H1 (cell line): ENCODE measurements around the gene STX11. TPM values are rescaled to one million over a fixed set of nuclear protein-coding genes. Genes with fewer than 3 reads are reported as not detected.

Source experiments
- CTCF ChIA-PET: fragments of 300-600 bp; sonication (Branson Sonifier 250); formaldehyde crosslinking; loops from one replicate; lab custom pipeline; 2021; ENCODE audit not compliant: partially characterized antibody; lab: Charles Lee
- POLR2A ChIA-PET: fragments of 300-600 bp; sonication (Branson Sonifier 250); formaldehyde crosslinking; loops from one replicate; lab custom pipeline; 2021; ENCODE audit warnings: inconsistent platforms; ENCODE audit not compliant: partially characterized antibody; lab: Charles Lee
- DNase-seq, 2 experiments: peaks; one replicate each; pipeline versions ENCODE4 v3.0.0 to v3.0.0-alpha.2; 2010 to 2022; ENCODE audit warnings: low spot score in 2 of 2, low read depth in 1 of 2, mixed read lengths in 1 of 2
- FAIRE-seq: peaks from 2 replicates; lab custom pipeline; 2011; peaks lifted over from hg19 to GRCh38; lab: Jason Lieb, UNC
- H2AFZ ChIP-seq: 2 replicates; pipeline ENCODE4 v1.8.1; 2012; ENCODE audit warnings: low read length, inconsistent platforms
- H2AK5ac ChIP-seq: 2 replicates; pipeline ENCODE4 v1.6.1; 2013; ENCODE audit warnings: low read depth, low read length
- H2BK120ac ChIP-seq: replicated peaks from 2 replicates; pipeline ENCODE3; 2013; ENCODE audit warnings: low read depth, low read length, inconsistent platforms
- H2BK12ac ChIP-seq: 2 replicates; pipeline ENCODE4 v1.6.1; 2013; ENCODE audit warnings: low read depth, low read length
- H2BK15ac ChIP-seq: 2 replicates; pipeline ENCODE4 v1.6.1; 2013; ENCODE audit warnings: low read length
- H2BK20ac ChIP-seq: 2 replicates; pipeline ENCODE4 v1.6.1; 2013; ENCODE audit warnings: low read length
- H2BK5ac ChIP-seq: 2 replicates; pipeline ENCODE4 v1.6.1; 2013; ENCODE audit warnings: low read depth, low read length
- H3K14ac ChIP-seq: 2 replicates; pipeline ENCODE4 v1.6.1; 2013; ENCODE audit warnings: inconsistent platforms; ENCODE audit not compliant: insufficient read length
- H3K18ac ChIP-seq: 2 replicates; pipeline ENCODE4 v1.6.1; 2013; ENCODE audit warnings: low read length; ENCODE audit errors: extremely low read depth
- H3K23ac ChIP-seq: 2 replicates; pipeline ENCODE4 v1.6.1; 2013; ENCODE audit warnings: inconsistent platforms; ENCODE audit not compliant: insufficient read length
- H3K23me2 ChIP-seq: 2 replicates; pipeline ENCODE4 v1.6.1; 2013; ENCODE audit warnings: low read depth, low read length
- H3K27ac ChIP-seq: 2 replicates; pipeline ENCODE4 v1.6.1; 2011; ENCODE audit warnings: low read depth, low read length, inconsistent platforms
- H3K27me3 ChIP-seq, 4 experiments: replicated peaks in 1 of 4; 1 replicate in 1 of 4; 2 replicates in 3 of 4; pipeline versions ENCODE4 v1.6.1 to v1.8.1; 2011 to 2013; ENCODE audit warnings: low read length in 3 of 4, mild to moderate bottlenecking in 3 of 4, inconsistent platforms in 2 of 4, mixed read lengths in 2 of 4, moderate library complexity in 1 of 4; ENCODE audit not compliant: control insufficient read depth in 3 of 4, insufficient read depth in 3 of 4; ENCODE audit errors: extremely low read depth in 1 of 4
- H3K36me3 ChIP-seq, 4 experiments: 2 replicates each; pipeline versions ENCODE4 v1.6.1 to v1.8.1; 2011 to 2013; ENCODE audit warnings: mild to moderate bottlenecking in 4 of 4, low read length in 3 of 4, moderate library complexity in 2 of 4, control low read depth in 1 of 4, inconsistent platforms in 1 of 4; ENCODE audit not compliant: insufficient read depth in 4 of 4, control insufficient read depth in 2 of 4
- H3K4ac ChIP-seq: replicated peaks from 2 replicates; pipeline ENCODE3; 2013; ENCODE audit warnings: low read length, low read depth, mixed read lengths, inconsistent platforms; ENCODE audit not compliant: insufficient read length
- H3K4me1 ChIP-seq, 4 experiments: replicated peaks in 1 of 4; 1 replicate in 1 of 4; 2 replicates in 3 of 4; pipeline versions ENCODE4 v1.6.1 to v1.8.1; 2011 to 2013; ENCODE audit warnings: low read length in 3 of 4, inconsistent platforms in 2 of 4, mixed read lengths in 1 of 4; ENCODE audit not compliant: insufficient read depth in 4 of 4, control insufficient read depth in 3 of 4
- H3K4me2 ChIP-seq, 2 experiments: 2 replicates each; pipeline versions ENCODE4 v1.6.1 to v1.8.1; 2011 to 2013; ENCODE audit warnings: low read depth in 2 of 2, low read length in 2 of 2, control low read depth in 1 of 2, inconsistent platforms in 1 of 2, mild to moderate bottlenecking in 1 of 2; ENCODE audit not compliant: insufficient read depth in 1 of 2
- H3K4me3 ChIP-seq, 4 experiments: fragments of 200-600, 300-600 bp in 1 of 4; sonication (generic), shearing (Covaris generic), sonication (Bioruptor Twin) in 1 of 4; 2 replicates each; pipeline versions ENCODE4 v1.5.1 to v1.8.1; 2011 to 2016; ENCODE audit warnings: low read length in 4 of 4, low read depth in 3 of 4, control low read depth in 2 of 4, inconsistent platforms in 2 of 4, mild to moderate bottlenecking in 2 of 4, mixed read lengths in 1 of 4, moderate library complexity in 1 of 4; ENCODE audit not compliant: insufficient read depth in 2 of 4; ENCODE audit errors: extremely low read depth in 1 of 4
- H3K56ac ChIP-seq: replicated peaks from 2 replicates; pipeline ENCODE3; 2013; ENCODE audit warnings: low read depth, mild to moderate bottlenecking, mixed read lengths, low read length, inconsistent platforms; ENCODE audit not compliant: insufficient read length
- H3K79me1 ChIP-seq: 2 replicates; pipeline ENCODE4 v1.6.1; 2013; ENCODE audit warnings: low read depth, low read length, control low read depth
- H3K79me2 ChIP-seq, 2 experiments: 2 replicates each; pipeline versions ENCODE4 v1.6.1 to v1.8.1; 2012 to 2013; ENCODE audit warnings: low read length in 2 of 2, mild to moderate bottlenecking in 2 of 2, inconsistent platforms in 1 of 2; ENCODE audit not compliant: insufficient read depth in 2 of 2, control insufficient read depth in 1 of 2
- H3K9ac ChIP-seq, 4 experiments: replicated peaks in 1 of 4; 1 replicate in 1 of 4; 2 replicates in 3 of 4; pipeline versions ENCODE4 v1.6.1 to v1.8.1; 2011 to 2013; ENCODE audit warnings: low read depth in 3 of 4, low read length in 3 of 4, control low read depth in 2 of 4, mild to moderate bottlenecking in 2 of 4, moderate library complexity in 2 of 4, inconsistent platforms in 1 of 4; ENCODE audit errors: extremely low read depth in 1 of 4
- H3K9me3 ChIP-seq, 2 experiments: 2 replicates each; pipeline versions ENCODE4 v1.6.1 to v1.8.1; 2012 to 2013; ENCODE audit warnings: mild to moderate bottlenecking in 2 of 2, moderate library complexity in 2 of 2, control low read depth in 1 of 2, inconsistent platforms in 1 of 2, low read depth in 1 of 2, low read length in 1 of 2, mixed read lengths in 1 of 2; ENCODE audit not compliant: insufficient read depth in 2 of 2
- H4K20me1 ChIP-seq, 2 experiments: replicated peaks in 1 of 2; 2 replicates each; pipeline versions ENCODE3 to v1.8.1; 2011 to 2013; ENCODE audit warnings: inconsistent platforms in 2 of 2, low read length in 2 of 2, mild to moderate bottlenecking in 1 of 2; ENCODE audit not compliant: insufficient read depth in 2 of 2, control insufficient read depth in 1 of 2
- H4K5ac ChIP-seq: 2 replicates; pipeline ENCODE4 v1.6.1; 2013; ENCODE audit warnings: low read length, low read depth, mixed read lengths, inconsistent platforms; ENCODE audit not compliant: insufficient read length
- H4K8ac ChIP-seq: 2 replicates; pipeline ENCODE4 v1.8.0; 2013; ENCODE audit warnings: mild to moderate bottlenecking, moderate library complexity, low read length, inconsistent platforms; ENCODE audit not compliant: insufficient read depth; ENCODE audit errors: extremely low read depth
- H4K91ac ChIP-seq: replicated peaks from 2 replicates; pipeline ENCODE3; 2013; ENCODE audit warnings: low read length, mixed read lengths, inconsistent platforms; ENCODE audit not compliant: insufficient read length
- EZH2 ChIP-seq: fragments of 200-600 bp; sonication (generic); IDR thresholded peaks from 2 replicates; pipeline ENCODE4 v1.7.1; 2012; ENCODE audit warnings: low read depth, mild to moderate bottlenecking, moderate library complexity, low read length, inconsistent platforms; ENCODE audit not compliant: severe bottlenecking
- POLR2A ChIP-seq, 2 experiments: IDR thresholded peaks; 1 replicate in 1 of 2; 2 replicates in 1 of 2; pipeline ENCODE4 v1.6.1; 2011; ENCODE audit warnings: low read depth in 2 of 2, low read length in 2 of 2, mild to moderate bottlenecking in 2 of 2; ENCODE audit errors: control extremely low read depth in 1 of 2
- SIX5 ChIP-seq: IDR thresholded peaks from 2 replicates; pipeline ENCODE4 v1.6.1; 2011; ENCODE audit warnings: mild to moderate bottlenecking, low read depth, low read length
- WGBS, 2 experiments: shearing (Covaris generic) in 1 of 2; methylation state at CpG; one replicate each; pipeline versions ENCODE4 v1.1.6 to v1.1.7; 2013 to 2015; ENCODE audit warnings: low lambda C conversion rate in 2 of 2, mixed read lengths in 2 of 2, inconsistent platforms in 1 of 2, low coverage in 1 of 2, missing lambda C conversion rate in 1 of 2; ENCODE audit not compliant: insufficient replicate concordance in 2 of 2, insufficient coverage in 1 of 2, insufficient read length in 1 of 2; ENCODE audit errors: extremely low coverage in 1 of 2, missing lambda C conversion rate in 1 of 2; 5-methylcytosine and 5-hydroxymethylcytosine counted together
- polyA plus RNA-seq, 7 experiments: library from polyadenylated mRNA; depleted of rRNA in 3 of 7; stranded (reverse) in 5 of 7; unstranded in 2 of 7; fragments of >200 nt in 5 of 7; fragments of 200-250 nt in 2 of 7; gene quantifications; 1 replicate in 5 of 7; 2 replicates in 1 of 7; 4 replicates in 1 of 7; pipeline versions ENCODE4 v1.2.1 to v1.2.3, GENCODE V29; 2011 to 2013; ENCODE audit warnings: missing spikeins in 2 of 7, mixed read lengths in 2 of 7
- total RNA-seq: library from RNA; stranded (reverse); fragmentation: NEBNext Ultra II Directional; extraction: Animal tissue kit (Norgen Biotek cat#: 25700); gene quantifications from 2 replicates; pipeline ENCODE4 v1.2.1, GENCODE V29; 2021

STX11 gene
- total and polyA plus RNA-seq, 2 of the 8 experiments (the other 6 are each of a cell fraction or from before 2014, with no cell fraction given), result 0.15 to 0.34 TPM

- H3K23ac ChIP-seq, result no peak overlapping the region
- no peak for DNase-seq
- no peak overlapping the region for H2BK15ac ChIP-seq
- ChIA-PET POLR2A (interaction anchor here (0.8 kb wide), 1 partner anchor 42 kb away, joined by 4 read pairs; no protein-coding TSS in a partner anchor), CTCF (interaction anchor here (0.9 to 1.4 kb wide), 5 partner anchors 10 to 134 kb away, joined by 3 to 6 read pairs (median 3); no protein-coding TSS in a partner anchor)
- H3K4ac ChIP-seq, result no peak overlapping the region
- H3K79me1 ChIP-seq, result no peaks in the 10 kb centered on the region
- FAIRE-seq, result no peak
- H2BK120ac ChIP-seq, result no peak overlapping the region
- H3K36me3 ChIP-seq, result no peaks in the 10 kb centered on the region
- no peaks in the 10 kb centered on the region for H4K20me1 ChIP-seq
- WGBS, 2 experiments, result 97% methylated on average over 2 of the region's 2 CpGs; no CpG with 5 or more reads in 1 of the 2 experiments
- H2AFZ ChIP-seq, result no peak overlapping the region
- H3K27ac ChIP-seq, result no peak overlapping the region
- no peaks in the 10 kb centered on the region for H3K9me3 ChIP-seq
- no peak overlapping the region for H4K5ac ChIP-seq
- H3K4me3 ChIP-seq, result no peak overlapping the region
- no peak overlapping the region for H3K18ac ChIP-seq
- H3K79me2 ChIP-seq, result no peaks in the 10 kb centered on the region
- H2BK20ac ChIP-seq, result no peak overlapping the region
- no peaks in the 10 kb centered on the region for H3K4me1 ChIP-seq
- H2AK5ac ChIP-seq, result no peak overlapping the region
- no peak overlapping the region for H2BK12ac ChIP-seq
- H3K23me2 ChIP-seq, result no peaks in the 10 kb centered on the region
- H3K14ac ChIP-seq, result no peak overlapping the region
- no peak overlapping the region for H2BK5ac ChIP-seq
- H4K8ac ChIP-seq, result no peak overlapping the region
- no peak overlapping the region for H3K9ac ChIP-seq
- no peak overlapping the region for H3K4me2 ChIP-seq
- no peaks in the 10 kb centered on the region for H3K27me3 ChIP-seq
- no peak overlapping the region for H3K56ac ChIP-seq
- no peak overlapping the region for H4K91ac ChIP-seq
- TF ChIP-seq SIX5 (no peak), EZH2 (no peak), POLR2A (IDR thresholded peaks at IDR 0.05; ENCODE audit: control extremely low read depth in 1 of 2, low read depth in 2 of 2, low read length in 2 of 2) (no peak)
These were observed 73.4 kb downstream of the STX11 start for GRCh38 chr6:144223686-144224085.
